Right ventricle myocardium superior (tissue), 1 donor: ENCODE measurements around the gene OLFML2B. TPM values are rescaled to one million over a fixed set of nuclear protein-coding genes. Genes with fewer than 3 reads are reported as not detected.
"Not testable (repeated sequence)": the region's sequence is repeated elsewhere in the genome, so short reads cannot be mapped to it uniquely, and the experiment has no call there.

Source experiments
- ATAC-seq: fragments of 200-7000 bp; cut with Tn5 transposase; one replicate; pipeline ENCODE4 v1.9.1; 2020; ENCODE audit warnings: mild to moderate bottlenecking; ENCODE audit not compliant: poor library complexity
- DNase-seq: peaks from one replicate; pipeline ENCODE4 v3.0.0-alpha.2; 2020
- intact Hi-C: fragments of 100-400 bp; cut with DNase I; formaldehyde crosslinking; loops from one replicate; pipeline ENCODE4 v1.11.2; 2022
- long read RNA-seq: library from polyadenylated mRNA; unstranded; transcript quantifications from one replicate; pipeline ENCODE4 v2.0.0, GENCODE V29; 2021
- total RNA-seq: library from RNA; stranded (reverse); fragmentation: NEBNext Ultra II Directional; extraction: Animal tissue kit (Norgen Biotek cat#: 25700); gene quantifications from one replicate; pipeline ENCODE4 v1.2.1, GENCODE V29; 2021
- donor health status: DM: no; HTN: yes; CAD: no; lungs with severe emphysema.

Gene OLFML2B
- total RNA-seq = 2.2 TPM
- long read RNA-seq, partial matches to known transcripts = 0 of 4 reads
- long read RNA-seq, other reads (novel, unspliced or antisense) = 2 of 4 reads

- DNase-seq (peak; percentile 88), ATAC-seq (peak; percentile 94)
- intact Hi-C loops = no loop called here
These were observed at the start of gene OLFML2B for GRCh38 chr1:162023547-162024501. Gene OLFML2B (minus strand): TSS chr1:162023869. CDS start chr1:162023430, 439 bp downstream.

- no peak for ATAC-seq
- no peak for DNase-seq
- intact Hi-C loops = no loop called here
These were observed 49.1 kb upstream of the OLFML2B start for GRCh38 chr1:162072740-162073139.

GRCh38 chr1:162070825-162071224, 47.2 kb upstream of the OLFML2B start:
- no peak for ATAC-seq
- no peak for DNase-seq
- intact Hi-C loops = no loop called here

GRCh38 chr1:162070094-162070748, 46.6 kb upstream of the OLFML2B start:
- intact Hi-C loops = no loop called here
- DNase-seq = no peak
- ATAC-seq = no peak

GRCh38 chr1:162069334-162070093, 45.8 kb upstream of the OLFML2B start, which contains the start of gene NOS1AP:
Gene NOS1AP (plus strand): TSS chr1:162069691. CDS start chr1:162070178, 487 bp downstream.
- intact Hi-C loops = no loop called here
- DNase-seq (peak; percentile 90), ATAC-seq (peak; percentile 99)

GRCh38 chr1:162068301-162068700, 44.6 kb upstream of the OLFML2B start:
- DNase-seq = no peak
- intact Hi-C loops = no loop called here

GRCh38 chr1:162067466-162067865, 43.8 kb upstream of the OLFML2B start:
- DNase-seq (no peak), ATAC-seq (no peak)
- intact Hi-C loops = no loop called here

More at GRCh38 chr1:162068301-162068700, 44.6 kb upstream of the OLFML2B start:
- no peak for ATAC-seq

GRCh38 chr1:162066836-162067235, 43.2 kb upstream of the OLFML2B start:
- ATAC-seq, DNase-seq, intact Hi-C loops: not testable (repeated sequence)

- intact Hi-C loops = no loop called here
- ATAC-seq = no peak
- no peak for DNase-seq
These were observed 41.3 kb upstream of the OLFML2B start for GRCh38 chr1:162065016-162065415.

GRCh38 chr1:162062542-162063015, 38.9 kb upstream of the OLFML2B start:
- DNase-seq = peak; percentile 46
- ATAC-seq = peak; percentile 86
- intact Hi-C loops = no loop called here

GRCh38 chr1:162060314-162060713, 36.6 kb upstream of the OLFML2B start:
- no peak for DNase-seq
- intact Hi-C loops = no loop called here
- ATAC-seq = no peak

GRCh38 chr1:162059721-162060120, 36.1 kb upstream of the OLFML2B start:
- intact Hi-C loops = loop anchor here (5.0 kb wide), 2 partner anchors 218 to 338 kb away; no protein-coding TSS in a partner anchor
- no peak for ATAC-seq
- DNase-seq = no peak

- intact Hi-C loops = loop anchor here (5.0 kb wide), 2 partner anchors 221 to 341 kb away; no protein-coding TSS in a partner anchor
- DNase-seq = no peak
- no peak for ATAC-seq
These were observed 32.9 kb upstream of the OLFML2B start for GRCh38 chr1:162056579-162056978.

GRCh38 chr1:162056043-162056442, 32.4 kb upstream of the OLFML2B start:
- ATAC-seq = peak; percentile 97
- peak; percentile 52 for DNase-seq
- intact Hi-C loops = loop anchor here (5.0 kb wide), 2 partner anchors 221 to 341 kb away; no protein-coding TSS in a partner anchor

- DNase-seq = no peak
- no peak for ATAC-seq
- intact Hi-C loops = loop anchor here (5.0 kb wide), 2 partner anchors 222 to 342 kb away; no protein-coding TSS in a partner anchor
These were observed 31.4 kb upstream of the OLFML2B start for GRCh38 chr1:162055062-162055461.

- ATAC-seq, intact Hi-C loops, DNase-seq: not testable (repeated sequence)
These were observed 30.3 kb upstream of the OLFML2B start for GRCh38 chr1:162053949-162054348.

GRCh38 chr1:162046921-162047320, 23.3 kb upstream of the OLFML2B start:
- DNase-seq = no peak
- ATAC-seq = no peak
- intact Hi-C loops = no loop called here

- ATAC-seq (no peak), DNase-seq (no peak)
- intact Hi-C loops = no loop called here
These were observed 18.7 kb upstream of the OLFML2B start for GRCh38 chr1:162042361-162042760.
